HEK293T (cell line): Measurements from ENCODE around the gene NINJ1.

Experiments used
- BHLHE40 ChIP-seq: fragments of 450-650 bp; IDR thresholded peaks from 2 replicates; pipeline ENCODE4 v1.6.1; 2016; ENCODE audit warnings: mild to moderate bottlenecking, moderate library complexity, borderline replicate concordance
- FOXK2 ChIP-seq: fragments of 450-650 bp; IDR thresholded peaks from 2 replicates; pipeline ENCODE4 v1.6.1; 2016; ENCODE audit warnings: mild to moderate bottlenecking
- SP1 ChIP-seq: fragments of 450-650 bp; IDR thresholded peaks from 2 replicates; pipeline ENCODE4 v1.6.1; 2017
- SUZ12 ChIP-seq: fragments of 450-650 bp; IDR thresholded peaks from 2 replicates; pipeline ENCODE4 v1.6.1; 2016; ENCODE audit warnings: mild to moderate bottlenecking

DNA sequence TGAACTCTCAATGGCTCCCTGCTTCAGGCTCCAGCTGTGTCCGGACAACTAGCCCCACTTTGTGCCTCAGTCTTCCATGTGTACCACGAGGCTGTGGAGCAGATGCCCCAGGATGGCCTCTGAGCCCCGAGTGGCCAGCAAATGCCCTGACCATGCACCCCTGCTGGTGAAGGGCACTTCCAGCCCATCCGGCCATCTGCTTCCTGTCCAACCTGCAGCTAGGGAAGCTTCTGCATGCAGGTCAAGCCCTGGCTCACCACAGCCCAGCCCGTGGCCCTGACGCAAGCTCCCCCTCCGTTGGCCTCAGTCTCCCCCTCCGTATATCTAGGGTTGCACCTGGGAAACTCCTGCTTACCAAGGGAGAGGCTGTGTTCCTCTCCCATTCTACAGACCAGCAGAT, 4.8 kb downstream of the NINJ1 start:
- TF ChIP-seq BHLHE40 (no peak), SUZ12 (no peak), SP1 (no peak), FOXK2 (no peak)
